Activated CD4-positive, alpha-beta T cell treated with anti-CD3 and anti-CD28 coated beads, Interleukin-2, amount 50 U/mL, for 1 hour (primary cell): ENCODE data around the gene ILF2.

Experiments
- DNase-seq: peaks from one replicate; pipeline ENCODE4 v3.0.0-alpha.2; 2020

Gene ILF2

DNA sequence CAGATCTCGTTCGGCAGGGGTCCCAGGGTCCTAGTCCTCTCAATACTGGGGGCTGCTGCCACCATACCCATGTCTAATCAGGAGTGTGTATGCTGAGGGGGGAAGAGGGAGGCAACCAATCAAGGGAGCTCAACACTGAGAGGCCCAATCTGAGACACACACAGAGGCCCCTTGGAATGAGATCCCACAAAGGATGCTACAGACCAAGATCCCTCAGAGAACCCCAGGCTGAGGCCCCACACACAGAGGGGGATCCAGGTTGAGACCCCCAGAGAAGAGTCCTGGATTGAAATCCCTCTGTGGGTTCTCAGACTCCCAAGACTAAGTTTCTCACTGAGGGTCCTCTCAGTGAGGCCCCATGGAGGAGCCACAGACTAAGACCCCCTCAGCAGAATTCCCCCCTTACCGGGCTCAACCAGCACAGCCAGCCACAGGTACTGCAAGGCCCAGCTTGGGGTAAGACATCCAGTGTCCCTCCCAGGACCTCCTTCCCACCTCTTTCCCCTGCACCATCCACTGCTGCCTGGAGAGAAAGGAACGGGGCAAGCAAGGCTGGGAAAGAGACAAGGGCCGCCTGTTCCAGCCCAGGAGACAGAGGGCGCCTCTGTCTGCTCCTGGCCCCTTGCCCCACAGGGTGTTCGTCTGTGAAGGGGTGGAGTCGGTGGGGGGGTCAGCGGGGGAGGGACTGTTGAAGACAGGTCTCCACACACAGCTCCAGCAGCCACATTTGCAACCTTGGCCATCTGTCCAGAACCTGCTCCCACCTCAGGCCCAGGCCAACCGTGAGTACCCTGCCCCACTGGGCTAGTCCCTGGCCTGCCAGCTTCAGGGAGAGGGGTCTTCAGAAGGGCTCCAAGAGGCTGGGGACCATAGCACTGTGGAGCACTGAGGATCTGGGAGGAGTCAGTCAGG, 42.8 kb downstream of the ILF2 start, which contains the start of gene S100A1:
S100A1 (plus strand) TSS at position 720 of the 912 bp plus-strand sequence. CDS start 2,088 bp downstream, outside the sequence.
- no peak for DNase-seq

DNA sequence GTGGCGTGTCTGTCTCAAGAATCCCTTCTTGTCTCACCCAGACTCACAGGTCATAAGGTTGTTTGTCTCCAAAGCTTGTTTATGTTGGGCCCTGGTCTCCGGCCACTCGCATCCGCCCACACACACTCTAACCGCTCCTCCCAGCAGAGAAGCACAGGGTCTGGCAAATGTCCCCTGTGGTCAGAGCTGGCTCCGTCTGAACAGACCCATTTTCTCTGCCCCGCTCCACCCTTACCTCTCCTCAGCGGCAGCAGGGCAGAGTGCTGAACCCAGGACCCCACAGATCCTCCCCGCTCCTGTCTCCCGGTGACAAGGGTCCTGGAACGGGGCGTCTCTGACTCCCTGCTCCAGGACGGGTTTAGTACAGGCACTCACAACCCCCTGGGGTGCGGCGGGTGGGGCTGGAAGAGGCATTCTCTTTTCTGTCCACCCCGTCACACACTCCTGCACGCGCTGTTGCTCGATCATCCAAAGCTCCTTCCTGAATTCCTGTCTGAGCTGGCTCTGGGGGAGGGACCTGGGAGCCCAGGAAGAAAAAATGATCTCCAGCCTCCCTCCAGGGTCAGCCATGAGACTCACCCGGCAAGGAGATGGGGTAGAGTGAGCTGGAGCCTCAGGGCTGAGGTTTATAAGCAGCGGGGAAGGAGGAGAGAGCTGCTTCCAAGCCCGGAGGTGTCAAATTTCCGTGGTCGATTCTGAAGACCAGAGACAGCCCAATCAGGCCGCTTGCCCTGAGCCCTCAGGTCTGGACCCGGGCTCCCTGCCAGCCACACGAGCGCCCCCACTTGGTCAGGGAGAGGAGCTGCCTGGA, 43.7 kb downstream of the ILF2 start, which contains the start of gene S100A13:
S100A13 (minus strand) TSS at position 602 of the 811 bp plus-strand sequence. CDS start 1,033 bp downstream, outside the sequence.
- no peak for DNase-seq

DNA sequence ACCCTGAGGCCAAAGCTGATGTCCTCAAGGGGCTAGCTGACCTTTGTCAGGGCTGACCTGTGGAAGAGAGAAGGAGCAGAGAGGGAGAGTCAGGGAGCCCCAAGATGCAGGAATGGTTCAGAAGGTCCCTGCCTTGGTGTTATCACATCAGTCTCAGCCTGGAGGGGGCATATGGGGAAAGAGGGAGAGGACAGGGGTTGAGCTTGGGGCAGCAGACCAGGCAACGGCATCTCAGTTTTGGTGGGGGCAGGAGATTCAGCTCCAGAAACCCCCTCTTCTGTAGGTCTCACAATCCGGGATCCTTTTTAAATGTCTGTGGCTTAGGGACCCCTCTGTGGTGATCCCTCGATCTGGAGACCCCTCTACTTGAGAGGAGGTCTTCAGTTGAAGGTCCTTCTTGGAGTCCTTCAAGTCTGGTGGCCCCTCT, 44.3 kb downstream of the ILF2 start:
- DNase-seq, result no peak

GRCh38 chr1:153624965-153625611, 45.7 kb downstream of the ILF2 start:
- DNase-seq, result no peak

- DNase-seq, result no peak
Observed at GRCh38 chr1:153623101-153623500, 47.7 kb downstream of the ILF2 start.

GRCh38 chr1:153619171-153619570, 51.6 kb downstream of the ILF2 start:
- DNase-seq, result no peak

- peak; percentile 59 for DNase-seq
Observed at GRCh38 chr1:153617663-153618062, 53.1 kb downstream of the ILF2 start.

- DNase-seq, result no peak
Observed at GRCh38 chr1:153616917-153617311, 53.9 kb downstream of the ILF2 start.

DNA sequence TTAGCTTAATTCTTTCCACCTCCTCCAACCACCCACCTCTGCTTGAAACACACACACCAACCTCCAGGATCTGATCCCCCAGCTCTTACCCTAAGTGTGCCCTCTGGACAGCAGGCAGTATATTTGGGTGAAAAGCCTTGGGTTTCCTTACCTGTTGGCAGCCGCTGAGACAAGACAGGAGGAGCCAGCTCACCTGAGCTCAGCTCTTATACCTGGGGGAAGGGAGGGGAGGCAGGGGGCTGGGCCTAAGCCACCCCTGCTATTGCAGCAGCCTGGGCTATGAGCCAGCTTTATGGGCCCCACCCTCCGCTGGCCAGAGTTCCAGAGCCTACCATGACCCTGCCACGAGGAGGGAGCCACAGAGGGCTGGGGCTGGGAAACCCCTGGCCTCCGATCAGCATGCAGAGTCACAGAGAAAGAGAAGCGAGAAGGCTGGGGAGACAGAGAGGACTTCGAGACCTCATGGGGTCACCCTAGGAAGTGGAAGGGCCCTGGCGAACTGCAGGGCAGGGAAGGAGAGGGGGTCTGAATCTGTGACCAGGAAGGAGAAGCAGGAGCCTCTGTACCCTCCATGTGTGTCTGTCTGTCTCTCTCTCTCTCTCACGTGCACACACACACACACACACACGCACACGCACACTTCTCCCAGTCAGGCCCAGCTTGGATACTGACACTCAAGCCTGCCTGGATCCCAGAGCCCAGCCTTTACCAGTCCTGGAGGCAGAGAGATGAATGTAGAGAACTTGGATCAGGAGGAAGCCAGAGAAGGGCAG, 54.5 kb downstream of the ILF2 start, which contains the start of gene S100A14:
S100A14 (minus strand) TSS at position 182 of the 773 bp plus-strand sequence. CDS start 467 bp downstream, outside the sequence.
- no peak for DNase-seq

DNA sequence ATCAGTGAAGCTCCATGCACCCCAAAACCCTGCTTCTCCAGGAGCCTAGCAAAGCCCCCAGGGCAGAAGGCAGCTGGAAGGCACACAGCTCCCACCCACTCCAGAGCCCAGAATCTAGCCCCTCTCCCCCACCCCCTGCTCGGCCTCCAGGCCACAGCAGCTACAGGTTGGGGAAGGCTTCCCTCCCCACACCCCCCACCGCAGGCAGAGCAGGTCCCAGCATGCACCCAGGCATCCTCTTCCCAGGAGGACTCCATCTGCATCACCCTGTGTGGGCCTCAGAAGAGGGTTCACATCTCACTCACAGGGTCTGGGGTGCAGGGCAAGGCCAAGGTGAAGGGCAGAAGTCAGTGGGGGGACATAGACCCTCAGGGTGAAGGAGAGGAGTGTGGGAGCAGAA, 55.4 kb downstream of the ILF2 start:
- DNase-seq, result no peak

- no peak for DNase-seq
Observed at GRCh38 chr1:153614906-153615305, 55.9 kb downstream of the ILF2 start.

GRCh38 chr1:153614189-153614900, 56.4 kb downstream of the ILF2 start:
- DNase-seq, result no peak

DNA sequence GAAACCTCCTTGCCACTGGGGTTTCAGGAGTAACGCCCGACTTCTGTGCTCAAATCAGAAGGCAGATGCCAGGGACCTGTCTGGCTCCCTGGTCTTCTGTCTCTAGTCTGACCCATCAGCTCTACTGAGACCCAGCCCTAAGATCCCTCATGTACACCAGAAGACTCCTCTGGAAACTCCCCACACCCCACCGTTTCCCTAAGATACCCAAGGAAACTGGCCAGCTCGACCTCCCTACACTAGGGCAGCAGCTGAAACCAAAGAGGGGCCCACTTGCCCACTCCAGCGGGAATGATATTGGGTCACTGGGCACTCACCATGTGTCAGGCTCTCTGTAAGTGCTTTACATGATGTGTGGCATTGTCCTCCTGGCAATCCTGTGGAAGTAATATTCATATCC, 57.4 kb downstream of the ILF2 start:
- no peak for DNase-seq

DNA sequence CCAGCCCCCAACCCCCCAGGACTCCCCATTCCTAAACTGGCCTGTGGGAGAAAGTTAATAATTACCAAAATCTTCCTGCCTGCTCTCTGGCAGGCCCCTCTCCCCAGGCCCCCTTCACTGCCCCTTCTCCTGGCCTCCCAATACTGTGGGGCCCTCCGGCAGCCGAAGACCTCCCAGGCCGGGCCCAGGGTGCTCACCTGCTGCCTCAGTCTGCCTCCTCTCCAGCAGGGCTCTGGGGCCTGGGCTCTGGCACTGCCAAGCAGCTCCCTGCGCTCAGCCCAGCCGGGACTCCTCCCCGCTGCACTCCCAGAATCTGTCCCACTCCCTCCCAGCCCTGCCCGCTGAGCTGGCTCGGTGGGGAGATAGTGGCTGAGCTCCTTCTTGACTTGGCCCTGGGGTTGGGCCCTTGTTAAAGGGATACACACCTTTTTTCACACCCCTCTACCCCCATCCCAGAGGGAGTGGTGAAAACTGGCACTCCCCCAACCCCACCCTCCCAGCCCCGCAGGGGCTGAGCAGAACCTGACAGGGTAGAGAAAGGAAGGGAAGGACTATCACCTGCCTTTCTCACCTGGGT, 58.0 kb downstream of the ILF2 start, which contains the start of gene S100A16:
S100A16 (minus strand) TSS at position 383 of the 577 bp plus-strand sequence. CDS start 4,986 bp downstream, outside the sequence.
- no peak for DNase-seq

DNA sequence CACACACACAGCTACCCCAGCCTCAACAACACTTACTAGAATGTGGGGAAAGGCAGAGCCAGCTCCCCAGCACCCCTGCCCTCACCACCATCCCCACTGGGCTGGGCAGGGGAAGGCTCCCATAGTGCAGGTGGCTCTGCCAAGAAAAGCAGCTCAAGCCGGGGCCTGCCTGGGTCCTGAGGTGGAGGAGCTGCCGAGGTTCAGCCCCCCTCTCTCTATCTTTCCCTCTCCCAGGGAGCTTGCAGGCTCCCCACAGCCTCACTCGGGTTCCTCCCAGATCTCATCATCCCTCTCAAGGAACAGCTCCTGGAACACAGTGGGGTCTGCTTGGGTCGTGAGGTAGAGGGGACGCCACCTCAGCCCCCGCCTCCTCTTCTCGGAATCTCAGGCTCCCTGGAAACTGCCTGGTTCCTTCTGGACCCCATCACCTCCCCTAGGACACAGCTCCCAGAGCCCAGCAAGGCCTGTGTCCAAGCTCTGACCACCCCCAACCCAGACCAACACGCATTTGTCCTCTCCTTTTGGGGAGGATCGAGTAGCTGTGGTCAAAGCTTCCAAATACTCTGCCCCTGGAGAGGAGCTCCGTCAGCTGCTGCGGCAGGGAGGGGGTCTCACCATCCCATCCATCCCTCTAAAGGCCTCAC, 58.6 kb downstream of the ILF2 start:
- DNase-seq, result no peak
